WTC11 (cell line): ENCODE data around the gene EVI2A. TPM values are rescaled to one million over a fixed set of nuclear protein-coding genes. Genes with fewer than 3 reads are reported as not detected.

Experiments
- ATAC-seq: fragments of 200-7000 bp; cut with Tn5 transposase; 2 replicates; pipeline ENCODE4 v1.10.0; 2021; ENCODE audit warnings: mild to moderate bottlenecking, moderate library complexity
- CTCF ChIA-PET: fragments of 300-600 bp; sonication (Branson Sonifier 250); formaldehyde crosslinking; loops from one replicate; lab custom pipeline; 2021; ENCODE audit warnings: antibody characterized with exemption; lab: Charles Lee
- POLR2A ChIA-PET: fragments of 350-600 bp; sonication (Branson Sonifier 250); formaldehyde crosslinking; loops from one replicate; lab custom pipeline; 2021; ENCODE audit warnings: antibody characterized with exemption; lab: Charles Lee
- DNase-seq: peaks from one replicate; pipeline ENCODE4 v3.0.0; 2021; ENCODE audit warnings: low spot score
- H3K27ac Mint-ChIP-seq: 2 replicates; pipeline ENCODE4 v1.8.0; 2021; ENCODE audit warnings: mixed read lengths
- H3K27me3 Mint-ChIP-seq: 2 replicates; pipeline ENCODE4 v1.8.0; 2021; ENCODE audit warnings: low read depth, mild to moderate bottlenecking, moderate library complexity, mixed read lengths
- H3K36me3 Mint-ChIP-seq: 2 replicates; pipeline ENCODE4 v1.8.0; 2021; ENCODE audit warnings: mixed read lengths
- H3K4me1 Mint-ChIP-seq: 2 replicates; pipeline ENCODE4 v1.8.0; 2022; ENCODE audit warnings: mixed read lengths
- H3K4me3 Mint-ChIP-seq: 2 replicates; pipeline ENCODE4 v1.8.0; 2021; ENCODE audit warnings: mild to moderate bottlenecking, moderate library complexity, mixed read lengths
- H3K9me3 Mint-ChIP-seq: 2 replicates; pipeline ENCODE4 v1.8.0; 2021; ENCODE audit warnings: mixed read lengths
- EMX1 ChIP-seq: fragments of 250-450 bp; sonication (Bioruptor Pico); IDR thresholded peaks from 2 replicates; pipeline ENCODE4 v1.8.0; 2021; ENCODE audit warnings: mild to moderate bottlenecking
- ESRRA ChIP-seq: sonication (generic); formaldehyde crosslinking; IDR thresholded peaks from 2 replicates; pipeline ENCODE4 v1.8.1; 2022; ENCODE audit warnings: mild to moderate bottlenecking, missing genetic modification reagents, borderline replicate concordance
- ETV6 ChIP-seq: sonication (generic); formaldehyde crosslinking; IDR thresholded peaks from 2 replicates; pipeline ENCODE4 v1.8.1; 2022; ENCODE audit warnings: mild to moderate bottlenecking, missing genetic modification reagents
- FOXK1 ChIP-seq: sonication (generic); formaldehyde crosslinking; IDR thresholded peaks from 2 replicates; pipeline ENCODE4 v1.8.0; 2022; ENCODE audit warnings: mild to moderate bottlenecking, moderate library complexity, missing genetic modification reagents
- IRF2 ChIP-seq: sonication (generic); formaldehyde crosslinking; IDR thresholded peaks from 2 replicates; pipeline ENCODE4 v1.8.0; 2022; ENCODE audit warnings: low read depth, missing genetic modification reagents, borderline replicate concordance
- JAZF1 ChIP-seq: fragments of 250-450 bp; sonication (Bioruptor Pico); IDR thresholded peaks from 2 replicates; pipeline ENCODE4 v1.9.0; 2021; ENCODE audit warnings: moderate library complexity, mild to moderate bottlenecking, inconsistent platforms
- NR1H2 ChIP-seq: sonication (generic); formaldehyde crosslinking; IDR thresholded peaks from 2 replicates; pipeline ENCODE4 v1.9.0; 2021; ENCODE audit warnings: mild to moderate bottlenecking, moderate library complexity, missing genetic modification reagents
- SMAD3 ChIP-seq: sonication (generic); formaldehyde crosslinking; IDR thresholded peaks from 2 replicates; pipeline ENCODE4 v1.8.0; 2022; ENCODE audit warnings: missing genetic modification reagents, mild to moderate bottlenecking, borderline replicate concordance
- SOX15 ChIP-seq: fragments of 250-450 bp; sonication (Bioruptor Pico); IDR thresholded peaks from 2 replicates; pipeline ENCODE4 v1.9.0; 2021; ENCODE audit warnings: mild to moderate bottlenecking
- ZBTB21 ChIP-seq: sonication (generic); formaldehyde crosslinking; IDR thresholded peaks from 2 replicates; pipeline ENCODE4 v1.8.1; 2023; ENCODE audit warnings: mild to moderate bottlenecking, missing genetic modification reagents, borderline replicate concordance
- ZNF121 ChIP-seq: sonication (generic); formaldehyde crosslinking; IDR thresholded peaks from 2 replicates; pipeline ENCODE4 v1.8.0; 2023; ENCODE audit warnings: missing genetic modification reagents
- ZNF416 ChIP-seq: fragments of 250-450 bp; sonication (Bioruptor Pico); IDR thresholded peaks from 2 replicates; pipeline ENCODE4 v1.9.0; 2021; ENCODE audit warnings: mild to moderate bottlenecking, inconsistent platforms
- total RNA-seq: library from RNA; stranded (reverse); gene quantifications from 3 replicates; pipeline ENCODE4 v1.2.3, GENCODE V29; 2021
- TF ChIP-seq, protein P1 (sequence below): sonication (generic); formaldehyde crosslinking; IDR thresholded peaks from 2 replicates; pipeline ENCODE4 v1.8.1; 2022; ENCODE audit warnings: low read depth, mild to moderate bottlenecking, moderate library complexity, missing genetic modification reagents, borderline replicate concordance
- TF ChIP-seq, protein P2 (sequence below): sonication (generic); formaldehyde crosslinking; conservative IDR thresholded peaks from 2 replicates; pipeline ENCODE4 v1.8.1; 2023; ENCODE audit warnings: mild to moderate bottlenecking, low read depth, missing genetic modification reagents, moderate library complexity
- TF ChIP-seq, protein P3 (sequence below): sonication (generic); formaldehyde crosslinking; IDR thresholded peaks from 2 replicates; pipeline ENCODE4 v1.8.0; 2023; ENCODE audit warnings: missing genetic modification reagents, mild to moderate bottlenecking, borderline replicate concordance
- TF ChIP-seq, protein P4 (sequence below): fragments of 200-600 bp; IDR thresholded peaks from 2 replicates; pipeline ENCODE4 v1.8.0; 2022; ENCODE audit warnings: antibody characterized with exemption
- TF ChIP-seq, protein P5 (sequence below): sonication (generic); formaldehyde crosslinking; IDR thresholded peaks from 2 replicates; pipeline ENCODE4 v1.8.1; 2023; ENCODE audit warnings: mild to moderate bottlenecking, moderate library complexity, missing genetic modification reagents

The EVI2A gene
- total RNA-seq, 1 experiment from 2014 or later, result 0.15 TPM

DNA sequence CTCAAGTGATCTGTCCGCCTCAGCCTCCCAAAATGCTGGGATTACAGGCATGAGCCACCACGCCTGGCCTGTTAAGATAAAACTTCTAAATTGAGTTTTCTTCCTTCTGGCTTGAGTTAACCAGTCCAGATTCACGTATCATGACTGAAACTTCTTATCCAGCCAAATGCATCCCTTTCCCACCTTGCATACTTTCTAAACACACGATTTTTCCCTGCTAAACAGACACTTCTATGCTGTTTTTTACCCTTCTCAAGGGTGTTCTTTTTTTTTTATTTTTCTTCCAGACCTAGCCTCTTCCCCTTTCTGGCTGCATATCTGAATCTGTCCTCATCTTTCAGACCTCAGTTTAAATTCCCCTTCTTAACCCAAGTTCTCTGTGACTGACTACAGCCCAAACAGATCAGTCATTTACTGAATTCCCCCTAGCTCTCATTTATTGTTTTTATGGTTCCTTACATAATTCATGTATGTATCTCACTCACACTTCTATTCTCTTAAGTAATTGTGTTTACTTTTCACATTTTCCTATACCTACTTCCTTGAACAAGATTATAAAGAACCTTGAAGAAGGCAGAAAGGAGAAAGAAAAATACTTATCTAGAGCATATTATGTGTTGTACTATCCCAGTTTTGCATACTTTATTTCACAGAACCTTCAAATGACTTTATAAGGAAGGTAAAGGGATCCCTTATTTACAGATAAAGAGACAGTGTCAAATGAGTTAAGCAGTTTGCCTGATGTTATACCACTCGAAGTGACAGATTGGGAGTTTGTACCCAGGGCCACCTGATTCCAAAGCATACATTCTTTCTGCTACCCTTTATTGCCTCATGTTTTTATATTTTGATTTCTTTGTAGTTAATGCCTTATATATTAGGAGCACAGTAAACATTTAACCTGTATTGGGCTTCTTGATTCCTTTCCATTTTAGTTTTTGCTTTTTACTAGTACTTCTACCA, 12.8 kb downstream of the EVI2A start:
- no peak for DNase-seq
- Mint-ChIP-seq H3K27ac (no peak overlapping the region), H3K9me3 (no peaks in the 10 kb centered on the region), H3K27me3 (no peaks in the 10 kb centered on the region), H3K4me1 (peaks cover 8% of the 10 kb centered on the region), H3K4me3 (no peak overlapping the region), H3K36me3 (no peaks in the 10 kb centered on the region)
- no peak for TF ChIP-seq SMAD3 (CRISPR knock-in tag)
- no peak for TF ChIP-seq FOXK1 (CRISPR knock-in tag)
- TF ChIP-seq JAZF1 (CRISPR knock-in tag), result no peak
- TF ChIP-seq ZNF416 (CRISPR knock-in tag), result no peak
- no peak for TF ChIP-seq ETV6 (CRISPR knock-in tag)
- no peak for TF ChIP-seq ZNF121 (CRISPR knock-in tag)
- TF ChIP-seq NR1H2, result no peak
- no peak for TF ChIP-seq EMX1 (CRISPR knock-in tag)
- TF ChIP-seq, protein P1, sequence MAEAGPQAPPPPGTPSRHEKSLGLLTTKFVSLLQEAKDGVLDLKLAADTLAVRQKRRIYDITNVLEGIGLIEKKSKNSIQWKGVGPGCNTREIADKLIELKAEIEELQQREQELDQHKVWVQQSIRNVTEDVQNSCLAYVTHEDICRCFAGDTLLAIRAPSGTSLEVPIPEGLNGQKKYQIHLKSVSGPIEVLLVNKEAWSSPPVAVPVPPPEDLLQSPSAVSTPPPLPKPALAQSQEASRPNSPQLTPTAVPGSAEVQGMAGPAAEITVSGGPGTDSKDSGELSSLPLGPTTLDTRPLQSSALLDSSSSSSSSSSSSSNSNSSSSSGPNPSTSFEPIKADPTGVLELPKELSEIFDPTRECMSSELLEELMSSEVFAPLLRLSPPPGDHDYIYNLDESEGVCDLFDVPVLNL (CRISPR knock-in tag), result no peak
- TF ChIP-seq, protein P2, sequence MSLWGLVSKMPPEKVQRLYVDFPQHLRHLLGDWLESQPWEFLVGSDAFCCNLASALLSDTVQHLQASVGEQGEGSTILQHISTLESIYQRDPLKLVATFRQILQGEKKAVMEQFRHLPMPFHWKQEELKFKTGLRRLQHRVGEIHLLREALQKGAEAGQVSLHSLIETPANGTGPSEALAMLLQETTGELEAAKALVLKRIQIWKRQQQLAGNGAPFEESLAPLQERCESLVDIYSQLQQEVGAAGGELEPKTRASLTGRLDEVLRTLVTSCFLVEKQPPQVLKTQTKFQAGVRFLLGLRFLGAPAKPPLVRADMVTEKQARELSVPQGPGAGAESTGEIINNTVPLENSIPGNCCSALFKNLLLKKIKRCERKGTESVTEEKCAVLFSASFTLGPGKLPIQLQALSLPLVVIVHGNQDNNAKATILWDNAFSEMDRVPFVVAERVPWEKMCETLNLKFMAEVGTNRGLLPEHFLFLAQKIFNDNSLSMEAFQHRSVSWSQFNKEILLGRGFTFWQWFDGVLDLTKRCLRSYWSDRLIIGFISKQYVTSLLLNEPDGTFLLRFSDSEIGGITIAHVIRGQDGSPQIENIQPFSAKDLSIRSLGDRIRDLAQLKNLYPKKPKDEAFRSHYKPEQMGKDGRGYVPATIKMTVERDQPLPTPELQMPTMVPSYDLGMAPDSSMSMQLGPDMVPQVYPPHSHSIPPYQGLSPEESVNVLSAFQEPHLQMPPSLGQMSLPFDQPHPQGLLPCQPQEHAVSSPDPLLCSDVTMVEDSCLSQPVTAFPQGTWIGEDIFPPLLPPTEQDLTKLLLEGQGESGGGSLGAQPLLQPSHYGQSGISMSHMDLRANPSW (CRISPR knock-in tag), result no peak
- no peak for TF ChIP-seq IRF2 (CRISPR knock-in tag)
- no peak for TF ChIP-seq ESRRA (CRISPR knock-in tag)
- TF ChIP-seq, protein P3, sequence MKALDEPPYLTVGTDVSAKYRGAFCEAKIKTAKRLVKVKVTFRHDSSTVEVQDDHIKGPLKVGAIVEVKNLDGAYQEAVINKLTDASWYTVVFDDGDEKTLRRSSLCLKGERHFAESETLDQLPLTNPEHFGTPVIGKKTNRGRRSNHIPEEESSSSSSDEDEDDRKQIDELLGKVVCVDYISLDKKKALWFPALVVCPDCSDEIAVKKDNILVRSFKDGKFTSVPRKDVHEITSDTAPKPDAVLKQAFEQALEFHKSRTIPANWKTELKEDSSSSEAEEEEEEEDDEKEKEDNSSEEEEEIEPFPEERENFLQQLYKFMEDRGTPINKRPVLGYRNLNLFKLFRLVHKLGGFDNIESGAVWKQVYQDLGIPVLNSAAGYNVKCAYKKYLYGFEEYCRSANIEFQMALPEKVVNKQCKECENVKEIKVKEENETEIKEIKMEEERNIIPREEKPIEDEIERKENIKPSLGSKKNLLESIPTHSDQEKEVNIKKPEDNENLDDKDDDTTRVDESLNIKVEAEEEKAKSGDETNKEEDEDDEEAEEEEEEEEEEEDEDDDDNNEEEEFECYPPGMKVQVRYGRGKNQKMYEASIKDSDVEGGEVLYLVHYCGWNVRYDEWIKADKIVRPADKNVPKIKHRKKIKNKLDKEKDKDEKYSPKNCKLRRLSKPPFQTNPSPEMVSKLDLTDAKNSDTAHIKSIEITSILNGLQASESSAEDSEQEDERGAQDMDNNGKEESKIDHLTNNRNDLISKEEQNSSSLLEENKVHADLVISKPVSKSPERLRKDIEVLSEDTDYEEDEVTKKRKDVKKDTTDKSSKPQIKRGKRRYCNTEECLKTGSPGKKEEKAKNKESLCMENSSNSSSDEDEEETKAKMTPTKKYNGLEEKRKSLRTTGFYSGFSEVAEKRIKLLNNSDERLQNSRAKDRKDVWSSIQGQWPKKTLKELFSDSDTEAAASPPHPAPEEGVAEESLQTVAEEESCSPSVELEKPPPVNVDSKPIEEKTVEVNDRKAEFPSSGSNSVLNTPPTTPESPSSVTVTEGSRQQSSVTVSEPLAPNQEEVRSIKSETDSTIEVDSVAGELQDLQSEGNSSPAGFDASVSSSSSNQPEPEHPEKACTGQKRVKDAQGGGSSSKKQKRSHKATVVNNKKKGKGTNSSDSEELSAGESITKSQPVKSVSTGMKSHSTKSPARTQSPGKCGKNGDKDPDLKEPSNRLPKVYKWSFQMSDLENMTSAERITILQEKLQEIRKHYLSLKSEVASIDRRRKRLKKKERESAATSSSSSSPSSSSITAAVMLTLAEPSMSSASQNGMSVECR, result no peak
- TF ChIP-seq, protein P4, sequence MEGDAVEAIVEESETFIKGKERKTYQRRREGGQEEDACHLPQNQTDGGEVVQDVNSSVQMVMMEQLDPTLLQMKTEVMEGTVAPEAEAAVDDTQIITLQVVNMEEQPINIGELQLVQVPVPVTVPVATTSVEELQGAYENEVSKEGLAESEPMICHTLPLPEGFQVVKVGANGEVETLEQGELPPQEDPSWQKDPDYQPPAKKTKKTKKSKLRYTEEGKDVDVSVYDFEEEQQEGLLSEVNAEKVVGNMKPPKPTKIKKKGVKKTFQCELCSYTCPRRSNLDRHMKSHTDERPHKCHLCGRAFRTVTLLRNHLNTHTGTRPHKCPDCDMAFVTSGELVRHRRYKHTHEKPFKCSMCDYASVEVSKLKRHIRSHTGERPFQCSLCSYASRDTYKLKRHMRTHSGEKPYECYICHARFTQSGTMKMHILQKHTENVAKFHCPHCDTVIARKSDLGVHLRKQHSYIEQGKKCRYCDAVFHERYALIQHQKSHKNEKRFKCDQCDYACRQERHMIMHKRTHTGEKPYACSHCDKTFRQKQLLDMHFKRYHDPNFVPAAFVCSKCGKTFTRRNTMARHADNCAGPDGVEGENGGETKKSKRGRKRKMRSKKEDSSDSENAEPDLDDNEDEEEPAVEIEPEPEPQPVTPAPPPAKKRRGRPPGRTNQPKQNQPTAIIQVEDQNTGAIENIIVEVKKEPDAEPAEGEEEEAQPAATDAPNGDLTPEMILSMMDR, result no peak
- TF ChIP-seq ZBTB21 (CRISPR knock-in tag), result no peak
- TF ChIP-seq SOX15 (CRISPR knock-in tag), result no peak
- TF ChIP-seq, protein P5, sequence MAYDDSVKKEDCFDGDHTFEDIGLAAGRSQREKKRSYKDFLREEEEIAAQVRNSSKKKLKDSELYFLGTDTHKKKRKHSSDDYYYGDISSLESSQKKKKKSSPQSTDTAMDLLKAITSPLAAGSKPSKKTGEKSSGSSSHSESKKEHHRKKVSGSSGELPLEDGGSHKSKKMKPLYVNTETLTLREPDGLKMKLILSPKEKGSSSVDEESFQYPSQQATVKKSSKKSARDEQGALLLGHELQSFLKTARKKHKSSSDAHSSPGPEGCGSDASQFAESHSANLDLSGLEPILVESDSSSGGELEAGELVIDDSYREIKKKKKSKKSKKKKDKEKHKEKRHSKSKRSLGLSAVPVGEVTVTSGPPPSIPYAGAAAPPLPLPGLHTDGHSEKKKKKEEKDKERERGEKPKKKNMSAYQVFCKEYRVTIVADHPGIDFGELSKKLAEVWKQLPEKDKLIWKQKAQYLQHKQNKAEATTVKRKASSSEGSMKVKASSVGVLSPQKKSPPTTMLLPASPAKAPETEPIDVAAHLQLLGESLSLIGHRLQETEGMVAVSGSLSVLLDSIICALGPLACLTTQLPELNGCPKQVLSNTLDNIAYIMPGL (CRISPR knock-in tag), result no peak
- ChIA-PET POLR2A (no interaction called here), CTCF (interaction anchor here (0.6 kb wide), 1 partner anchor 264 kb away, joined by 3 read pairs; no protein-coding TSS in a partner anchor)
- no peak for ATAC-seq
